SK-N-MC (cell line): ENCODE measurements around the gene DET1.

Experiments used
- EZH2 ChIP-seq: fragments of 200-600 bp; sonication (generic); IDR thresholded peaks from one replicate; pipeline ENCODE4 v1.6.1; 2017; ENCODE audit warnings: antibody characterized with exemption
- POLR2AphosphoS5 ChIP-seq: IDR thresholded peaks from 2 replicates; pipeline ENCODE4 v1.6.1; 2012; ENCODE audit warnings: mild to moderate bottlenecking, low read depth, low read length, borderline replicate concordance

- TF ChIP-seq POLR2AphosphoS5 (no peak), EZH2 (no peak)
Measured at GRCh38 chr15:88538972-88539371, 7.5 kb downstream of the DET1 start.
